ENCODE measurements around the gene GCC2. TPM values are rescaled to one million over a fixed set of nuclear protein-coding genes. Genes with fewer than 3 reads are reported as not detected.

GCC2 gene
- total and polyA plus RNA-seq, 2 donors (not counting 3 experiments of a cell fraction or from before 2014, with no cell fraction given): 4.1 to 38.7 TPM

- ChIA-PET CTCF (interaction anchor here (1.0 kb wide), 1 partner anchor 10 kb away, joined by 3 read pairs; no protein-coding TSS in a partner anchor), POLR2A (no interaction called here)
- no peak overlapping the region for H3K4me2 ChIP-seq (ENCODE audit: insufficient read depth, low read length)
- TF ChIP-seq EZH2 (IDR thresholded peaks at IDR 0.05; ENCODE audit: borderline replicate concordance, low read depth, low read length, severe bottlenecking) (no peak), JUN (IDR thresholded peaks at IDR 0.05; ENCODE audit: borderline replicate concordance, insufficient read depth, insufficient read length, low read depth) (no peak), MYC (IDR thresholded peaks at IDR 0.05; ENCODE audit: low read depth, low read length) (no peak), POLR2A (IDR thresholded peaks at IDR 0.05; ENCODE audit: low read depth, low read length) (no peak), FOS (IDR thresholded peaks at IDR 0.05; ENCODE audit: borderline replicate concordance, insufficient read depth, low read length) (no peak)
- TF ChIP-seq, protein P1, sequence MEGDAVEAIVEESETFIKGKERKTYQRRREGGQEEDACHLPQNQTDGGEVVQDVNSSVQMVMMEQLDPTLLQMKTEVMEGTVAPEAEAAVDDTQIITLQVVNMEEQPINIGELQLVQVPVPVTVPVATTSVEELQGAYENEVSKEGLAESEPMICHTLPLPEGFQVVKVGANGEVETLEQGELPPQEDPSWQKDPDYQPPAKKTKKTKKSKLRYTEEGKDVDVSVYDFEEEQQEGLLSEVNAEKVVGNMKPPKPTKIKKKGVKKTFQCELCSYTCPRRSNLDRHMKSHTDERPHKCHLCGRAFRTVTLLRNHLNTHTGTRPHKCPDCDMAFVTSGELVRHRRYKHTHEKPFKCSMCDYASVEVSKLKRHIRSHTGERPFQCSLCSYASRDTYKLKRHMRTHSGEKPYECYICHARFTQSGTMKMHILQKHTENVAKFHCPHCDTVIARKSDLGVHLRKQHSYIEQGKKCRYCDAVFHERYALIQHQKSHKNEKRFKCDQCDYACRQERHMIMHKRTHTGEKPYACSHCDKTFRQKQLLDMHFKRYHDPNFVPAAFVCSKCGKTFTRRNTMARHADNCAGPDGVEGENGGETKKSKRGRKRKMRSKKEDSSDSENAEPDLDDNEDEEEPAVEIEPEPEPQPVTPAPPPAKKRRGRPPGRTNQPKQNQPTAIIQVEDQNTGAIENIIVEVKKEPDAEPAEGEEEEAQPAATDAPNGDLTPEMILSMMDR (IDR thresholded peaks at IDR 0.05; ENCODE audit: extremely low read depth in 1 of 2, insufficient read depth in 1 of 2, low read depth in 1 of 2, low read length in 2 of 2): no peak
- no peaks in the 10 kb centered on the region for H3K27me3 ChIP-seq (ENCODE audit: control insufficient read depth in 2 of 2, insufficient read depth in 2 of 2, low read length in 2 of 2)
- no peak overlapping the region for H3K4me3 ChIP-seq (replicated peaks in 1 of 3; ENCODE audit: insufficient read depth in 1 of 3, low read depth in 1 of 3, low read length in 3 of 3)
- no peaks in the 10 kb centered on the region for H3K9me3 ChIP-seq (replicated peaks; ENCODE audit: control insufficient read depth, insufficient read depth, low read length)
- intact Hi-C loops (cut with micrococcal nuclease): loop anchor here (1.0 kb wide), 1 partner anchor 70 kb away; no protein-coding TSS in a partner anchor
- no TSS peak for BruUV-seq (replicated peaks)
- no peaks in the 10 kb centered on the region for H3K36me3 ChIP-seq (ENCODE audit: control insufficient read depth in 2 of 2, extremely low read depth in 1 of 2, insufficient read depth in 2 of 2, low read length in 2 of 2)
- no peak overlapping the region for H3K9ac ChIP-seq (replicated peaks; ENCODE audit: extremely low read depth, insufficient read depth, low read length)
- no peaks in the 10 kb centered on the region for H3K9me1 ChIP-seq (replicated peaks; ENCODE audit: control insufficient read depth, extremely low read depth, insufficient read depth, low read length)
- DNase-seq (ENCODE audit: low read depth, low spot score) (no peak), FAIRE-seq (no peak)
- dilution Hi-C loops (cut with MboI; ENCODE audit: extremely low pct_ligation_motif_present, low sequenced_read_pairs): no loop called here
- no peaks in the 10 kb centered on the region for H3K4me1 ChIP-seq (ENCODE audit: control insufficient read depth, extremely low read depth, insufficient read depth, low read length)
- H3K27ac ChIP-seq (ENCODE audit: insufficient read depth, low read depth, low read length): no peak overlapping the region
- H4K20me1 ChIP-seq (replicated peaks; ENCODE audit: control insufficient read depth, extremely low read depth, insufficient read depth, low read length): no peaks in the 10 kb centered on the region
- H2AFZ ChIP-seq (ENCODE audit: low read depth, low read length): no peak overlapping the region
- H3K79me2 ChIP-seq (ENCODE audit: control insufficient read depth, insufficient read depth, low read length): no peaks in the 10 kb centered on the region
These were observed 12.0 kb upstream of the GCC2 start for GRCh38 chr2:108436976-108437375.

DNA sequence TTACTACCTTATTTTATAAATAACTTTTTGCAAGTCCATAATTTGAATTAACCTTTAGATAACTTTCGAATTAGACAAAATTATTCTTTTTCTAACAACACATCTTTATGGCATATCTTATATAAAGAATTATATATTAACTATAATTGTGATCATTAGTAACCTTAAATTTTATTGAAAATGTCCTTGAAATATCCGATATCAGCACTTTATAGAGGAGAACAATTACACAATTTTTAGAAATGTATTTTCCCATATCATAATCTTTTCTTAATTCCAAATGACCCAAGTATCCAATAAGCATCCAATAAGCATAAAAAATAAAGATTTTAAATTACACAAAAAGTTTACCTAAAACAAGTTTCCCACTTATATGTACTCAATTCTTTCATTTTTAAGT lies 7.3 kb upstream of the GCC2 start:
- intact Hi-C loops (cut with micrococcal nuclease) (no loop called here), dilution Hi-C loops (cut with MboI; ENCODE audit: extremely low pct_ligation_motif_present, low sequenced_read_pairs) (no loop called here)
- FAIRE-seq: no peak

More for the DNA sequence above, 7.3 kb upstream of the GCC2 start:
- no peaks in the 10 kb centered on the region for H3K9me1 ChIP-seq (replicated peaks; ENCODE audit: control insufficient read depth, extremely low read depth, insufficient read depth, low read length)
- no peaks in the 10 kb centered on the region for H3K79me2 ChIP-seq (ENCODE audit: control insufficient read depth, insufficient read depth, low read length)
- no peak for TF ChIP-seq POLR2AphosphoS5 (IDR thresholded peaks at IDR 0.05; ENCODE audit: insufficient read depth, low read depth, low read length)
- no peak for TF ChIP-seq EZH2 (IDR thresholded peaks at IDR 0.05; ENCODE audit: borderline replicate concordance, low read depth, low read length, severe bottlenecking)
- no peak for TF ChIP-seq JUN (IDR thresholded peaks at IDR 0.05; ENCODE audit: borderline replicate concordance, insufficient read depth, insufficient read length, low read depth)
- TF ChIP-seq, protein P1 (IDR thresholded peaks at IDR 0.05; ENCODE audit: extremely low read depth in 1 of 2, insufficient read depth in 1 of 2, low read depth in 1 of 2, low read length in 2 of 2): no peak
- TF ChIP-seq MAX (IDR thresholded peaks at IDR 0.05; ENCODE audit: insufficient read depth, insufficient read length): no peak
- TF ChIP-seq GATA2 (IDR thresholded peaks at IDR 0.05; ENCODE audit: insufficient read depth, insufficient read length, low read depth, low read length): no peak
- TF ChIP-seq FOS (IDR thresholded peaks at IDR 0.05; ENCODE audit: borderline replicate concordance, insufficient read depth, low read length): no peak
- TF ChIP-seq POLR2A (IDR thresholded peaks at IDR 0.05; ENCODE audit: low read depth, low read length): no peak
- TF ChIP-seq MYC (IDR thresholded peaks at IDR 0.05; ENCODE audit: low read depth, low read length): no peak
- no peak for DNase-seq (ENCODE audit: low read depth, low spot score)
- H2AFZ ChIP-seq (ENCODE audit: low read depth, low read length): no peak overlapping the region
- CTCF ChIA-PET: no interaction called here
- no peaks in the 10 kb centered on the region for H3K4me1 ChIP-seq (ENCODE audit: control insufficient read depth, extremely low read depth, insufficient read depth, low read length)
- H3K4me2 ChIP-seq (ENCODE audit: insufficient read depth, low read length): no peak overlapping the region
- BruUV-seq (replicated peaks): no TSS peak
- no peaks in the 10 kb centered on the region for H3K36me3 ChIP-seq (ENCODE audit: control insufficient read depth in 2 of 2, extremely low read depth in 1 of 2, insufficient read depth in 2 of 2, low read length in 2 of 2)
- no peak overlapping the region for H3K4me3 ChIP-seq (replicated peaks in 1 of 3; ENCODE audit: insufficient read depth in 1 of 3, low read depth in 1 of 3, low read length in 3 of 3)
- POLR2A ChIA-PET: no interaction called here
- H4K20me1 ChIP-seq (replicated peaks; ENCODE audit: control insufficient read depth, extremely low read depth, insufficient read depth, low read length): no peaks in the 10 kb centered on the region
- H3K9me3 ChIP-seq (replicated peaks; ENCODE audit: control insufficient read depth, insufficient read depth, low read length): no peaks in the 10 kb centered on the region
- H3K27me3 ChIP-seq (ENCODE audit: control insufficient read depth in 2 of 2, insufficient read depth in 2 of 2, low read length in 2 of 2): no peaks in the 10 kb centered on the region
- H3K9ac ChIP-seq (replicated peaks; ENCODE audit: extremely low read depth, insufficient read depth, low read length): no peak overlapping the region
- H3K27ac ChIP-seq (ENCODE audit: insufficient read depth, low read depth, low read length): no peak overlapping the region
